NCI-H526 treated with DMSO at 0.1 percent for 48 hours (cell line): Measurements from ENCODE around the gene CLIC6.
"Not testable (repeated sequence)": the region's sequence is repeated elsewhere in the genome, so short reads cannot be mapped to it uniquely, and the experiment has no call there.

Experiments
- DNase-seq: peaks from one replicate; lab custom pipeline; 2025; lab: John Stamatoyannopoulos, UW

CLIC6 gene

GRCh38 chr21:34653522-34653921 is 15.3 kb upstream of the CLIC6 start:
- no peak for DNase-seq

GRCh38 chr21:34661848-34662247 is 6.9 kb upstream of the CLIC6 start:
- no peak for DNase-seq

DNA sequence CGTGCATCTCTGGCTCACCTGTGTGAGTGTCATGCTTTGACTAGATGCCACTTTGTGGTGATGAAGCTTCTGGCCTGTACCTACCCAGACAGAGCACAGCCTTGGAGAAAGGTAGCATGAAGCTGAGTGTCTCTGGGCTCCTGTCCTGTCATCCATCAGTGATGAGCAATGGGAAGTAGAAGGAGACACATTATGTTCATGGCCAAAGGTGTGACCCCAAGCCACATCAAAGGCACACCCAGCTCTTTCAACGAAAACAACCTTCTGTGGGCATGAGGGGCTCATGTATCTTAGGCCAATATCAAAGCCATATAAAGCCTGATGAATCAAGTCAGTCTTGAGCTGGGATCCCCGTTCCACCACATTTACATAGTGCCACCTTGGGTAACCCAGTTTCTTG is 1.0 kb upstream of the CLIC6 start:
- DNase-seq = no peak

DNA sequence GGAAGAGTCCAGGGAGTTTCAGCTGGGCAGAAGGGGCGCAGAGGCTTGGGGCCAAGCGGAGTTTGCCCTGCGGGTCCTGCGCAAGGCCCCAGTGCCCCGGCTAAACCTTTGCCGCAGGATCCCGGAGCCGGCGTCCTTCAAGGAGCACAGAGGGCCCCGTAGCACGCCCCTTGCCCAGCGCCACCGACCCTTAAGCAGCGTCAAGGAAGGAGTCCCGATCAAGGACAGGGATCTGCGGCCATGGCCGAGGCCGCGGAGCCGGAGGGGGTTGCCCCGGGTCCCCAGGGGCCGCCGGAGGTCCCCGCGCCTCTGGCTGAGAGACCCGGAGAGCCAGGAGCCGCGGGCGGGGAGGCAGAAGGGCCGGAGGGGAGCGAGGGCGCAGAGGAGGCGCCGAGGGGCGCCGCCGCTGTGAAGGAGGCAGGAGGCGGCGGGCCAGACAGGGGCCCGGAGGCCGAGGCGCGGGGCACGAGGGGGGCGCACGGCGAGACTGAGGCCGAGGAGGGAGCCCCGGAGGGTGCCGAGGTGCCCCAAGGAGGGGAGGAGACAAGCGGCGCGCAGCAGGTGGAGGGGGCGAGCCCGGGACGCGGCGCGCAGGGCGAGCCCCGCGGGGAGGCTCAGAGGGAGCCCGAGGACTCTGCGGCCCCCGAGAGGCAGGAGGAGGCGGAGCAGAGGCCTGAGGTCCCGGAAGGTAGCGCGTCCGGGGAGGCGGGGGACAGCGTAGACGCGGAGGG is 520 bp downstream of the CLIC6 start:
- no peak for DNase-seq

DNA sequence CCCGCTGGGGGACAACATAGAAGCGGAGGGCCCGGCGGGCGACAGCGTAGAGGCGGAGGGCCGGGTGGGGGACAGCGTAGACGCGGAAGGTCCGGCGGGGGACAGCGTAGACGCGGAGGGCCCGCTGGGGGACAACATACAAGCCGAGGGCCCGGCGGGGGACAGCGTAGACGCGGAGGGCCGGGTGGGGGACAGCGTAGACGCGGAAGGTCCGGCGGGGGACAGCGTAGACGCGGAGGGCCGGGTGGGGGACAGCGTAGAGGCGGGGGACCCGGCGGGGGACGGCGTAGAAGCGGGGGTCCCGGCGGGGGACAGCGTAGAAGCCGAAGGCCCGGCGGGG is 1.1 kb downstream of the CLIC6 start:
- DNase-seq = not testable (repeated sequence)

DNA sequence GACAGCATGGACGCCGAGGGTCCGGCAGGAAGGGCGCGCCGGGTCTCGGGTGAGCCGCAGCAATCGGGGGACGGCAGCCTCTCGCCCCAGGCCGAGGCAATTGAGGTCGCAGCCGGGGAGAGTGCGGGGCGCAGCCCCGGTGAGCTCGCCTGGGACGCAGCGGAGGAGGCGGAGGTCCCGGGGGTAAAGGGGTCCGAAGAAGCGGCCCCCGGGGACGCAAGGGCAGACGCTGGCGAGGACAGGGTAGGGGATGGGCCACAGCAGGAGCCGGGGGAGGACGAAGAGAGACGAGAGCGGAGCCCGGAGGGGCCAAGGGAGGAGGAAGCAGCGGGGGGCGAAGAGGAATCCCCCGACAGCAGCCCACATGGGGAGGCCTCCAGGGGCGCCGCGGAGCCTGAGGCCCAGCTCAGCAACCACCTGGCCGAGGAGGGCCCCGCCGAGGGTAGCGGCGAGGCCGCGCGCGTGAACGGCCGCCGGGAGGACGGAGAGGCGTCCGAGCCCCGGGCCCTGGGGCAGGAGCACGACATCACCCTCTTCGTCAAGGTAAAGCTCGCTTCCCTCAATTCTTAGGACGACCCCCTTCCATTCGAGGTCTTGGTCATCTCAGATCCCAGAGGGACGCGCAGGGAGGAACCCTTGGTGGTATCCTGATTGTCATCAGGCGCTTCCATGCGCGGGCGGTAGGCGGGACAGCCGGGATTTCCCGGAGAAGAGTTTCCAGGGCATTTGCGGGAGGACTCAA is 1.6 kb downstream of the CLIC6 start:
- DNase-seq = no peak

- no peak for DNase-seq
Observed at GRCh38 chr21:34670962-34671348, 2.2 kb downstream of the CLIC6 start.

DNA sequence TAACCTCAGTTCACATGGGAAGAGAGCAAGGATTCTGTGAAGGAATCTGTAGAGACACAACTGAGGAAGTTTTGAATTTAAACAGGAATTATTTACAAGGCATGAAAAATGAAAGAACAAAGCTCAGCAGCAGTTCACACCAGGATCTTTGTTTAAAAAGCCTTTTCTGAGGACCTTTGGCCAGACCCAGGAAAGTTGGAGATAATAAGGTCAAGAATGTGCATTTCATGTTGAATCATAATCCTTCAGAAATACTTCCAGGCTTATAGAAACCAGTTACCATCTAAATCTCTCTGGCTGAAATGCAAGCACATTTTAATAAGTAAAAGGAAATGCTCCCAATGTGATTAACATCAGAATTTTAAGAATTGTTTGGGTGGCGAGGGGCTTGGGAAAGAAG is 2.7 kb downstream of the CLIC6 start:
- DNase-seq = no peak

DNA sequence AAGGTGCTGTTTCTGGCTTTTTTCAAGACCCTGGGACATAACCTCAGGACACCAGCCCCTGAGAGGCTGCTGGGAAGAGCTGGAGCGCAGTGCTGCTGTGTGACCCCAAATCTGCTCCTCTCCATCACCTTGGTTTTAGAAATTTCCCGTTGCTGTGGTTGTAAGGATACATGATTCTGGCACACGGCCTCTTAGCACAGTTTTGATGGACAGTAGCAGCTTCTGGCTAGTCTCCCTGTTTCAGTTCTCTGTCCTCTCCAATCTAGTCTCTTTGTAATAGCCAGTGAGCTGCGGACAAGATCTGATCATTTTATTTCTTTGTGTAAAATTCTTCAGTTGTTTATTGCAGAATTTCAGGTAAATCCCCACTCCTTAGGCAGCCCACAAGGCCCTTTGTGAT is 3.1 kb downstream of the CLIC6 start:
- no peak for DNase-seq

DNA sequence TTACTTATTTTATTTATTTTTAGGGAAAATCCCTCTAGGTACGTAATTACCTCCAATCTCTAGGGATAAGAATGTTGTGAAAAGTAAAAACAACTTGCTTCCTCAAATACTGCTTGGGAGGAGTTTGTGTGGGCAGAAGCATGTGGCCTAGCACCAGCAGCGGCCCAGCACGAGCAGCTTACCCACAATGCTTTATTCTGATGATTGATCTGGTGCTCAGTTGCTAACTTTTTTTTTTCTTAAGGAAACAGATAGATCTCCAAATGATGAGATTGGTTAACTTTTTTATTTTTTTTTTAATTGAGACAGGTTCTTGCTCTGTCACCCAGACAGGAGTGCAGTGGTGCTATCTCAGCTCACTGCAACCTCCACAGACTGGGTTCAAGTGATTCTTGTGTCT is 4.2 kb downstream of the CLIC6 start:
- DNase-seq = no peak

DNA sequence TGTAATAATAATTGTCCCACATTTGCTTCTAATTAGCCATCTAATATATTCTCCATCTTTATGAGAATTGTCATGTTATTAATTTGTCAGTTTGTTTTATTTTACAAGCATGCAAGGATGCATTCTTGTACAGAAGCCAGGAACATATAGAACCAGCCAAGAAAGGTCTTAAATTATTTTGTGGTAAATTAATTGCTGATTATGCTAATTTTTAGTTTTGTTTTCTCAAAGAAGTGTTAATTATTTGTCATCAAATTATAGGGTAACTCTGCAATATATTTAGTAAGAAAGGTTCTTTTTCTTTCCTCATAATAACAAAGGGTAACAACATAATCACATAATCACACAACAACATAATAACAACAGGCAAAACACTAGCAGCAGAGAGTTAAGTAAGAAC is 5.7 kb downstream of the CLIC6 start:
- no peak for DNase-seq

- no peak for DNase-seq
Observed at GRCh38 chr21:34675871-34676270, 7.1 kb downstream of the CLIC6 start.

DNA sequence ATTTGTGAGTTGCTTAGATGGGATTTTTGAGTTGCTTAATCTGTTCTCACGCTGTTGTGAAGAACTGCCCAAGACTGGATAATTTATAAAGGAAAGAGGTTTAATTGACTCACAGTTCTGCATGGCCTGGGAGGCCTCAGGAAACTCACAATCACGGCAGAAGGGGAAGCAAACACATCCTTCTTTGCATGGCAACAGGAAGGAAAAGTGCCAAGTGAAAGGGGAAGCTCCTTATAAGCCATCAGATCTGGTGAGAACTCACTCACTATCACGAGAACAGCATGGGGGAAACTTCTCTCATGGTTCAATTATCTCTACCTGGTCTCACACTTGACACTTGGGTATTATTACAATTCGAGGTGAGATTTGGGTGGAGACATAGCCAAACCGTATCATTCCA is 10.3 kb downstream of the CLIC6 start:
- DNase-seq = no peak

DNA sequence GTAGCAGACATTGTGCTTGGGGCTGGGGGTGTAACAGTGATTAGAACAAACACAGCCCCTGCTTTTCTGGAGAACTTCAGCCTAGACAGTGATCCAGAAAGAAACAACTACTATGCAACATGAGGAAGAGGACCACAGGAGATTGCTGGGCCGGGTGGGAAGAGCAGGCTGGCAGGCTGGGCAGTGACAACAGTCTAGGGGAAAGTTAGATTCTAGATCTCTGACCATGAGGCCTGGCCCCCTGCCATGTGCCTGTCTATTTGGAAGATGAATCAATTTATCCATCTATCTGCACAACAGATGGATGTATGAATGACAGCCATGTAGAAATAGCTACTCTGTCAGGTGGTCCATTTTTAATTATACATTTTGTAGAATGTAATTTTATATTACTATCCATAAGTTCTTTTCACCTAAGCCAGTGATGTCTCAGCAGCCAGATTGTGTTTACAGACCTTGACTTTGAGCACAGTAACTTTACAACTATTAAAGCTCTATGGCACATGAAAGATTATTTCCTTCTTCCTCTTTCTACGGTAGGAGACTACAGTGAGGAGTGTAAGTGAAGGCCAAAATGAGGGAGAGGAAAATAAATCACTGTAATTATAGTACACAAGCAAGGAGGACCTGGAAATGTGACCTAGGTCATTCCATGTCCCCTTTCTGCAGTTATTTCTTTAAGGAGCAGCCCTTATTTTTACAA is 15.5 kb downstream of the CLIC6 start:
- DNase-seq = no peak

GRCh38 chr21:34687065-34687464 is 18.3 kb downstream of the CLIC6 start:
- no peak for DNase-seq

- DNase-seq = no peak
Observed at GRCh38 chr21:34687745-34688144, 19.0 kb downstream of the CLIC6 start.

DNA sequence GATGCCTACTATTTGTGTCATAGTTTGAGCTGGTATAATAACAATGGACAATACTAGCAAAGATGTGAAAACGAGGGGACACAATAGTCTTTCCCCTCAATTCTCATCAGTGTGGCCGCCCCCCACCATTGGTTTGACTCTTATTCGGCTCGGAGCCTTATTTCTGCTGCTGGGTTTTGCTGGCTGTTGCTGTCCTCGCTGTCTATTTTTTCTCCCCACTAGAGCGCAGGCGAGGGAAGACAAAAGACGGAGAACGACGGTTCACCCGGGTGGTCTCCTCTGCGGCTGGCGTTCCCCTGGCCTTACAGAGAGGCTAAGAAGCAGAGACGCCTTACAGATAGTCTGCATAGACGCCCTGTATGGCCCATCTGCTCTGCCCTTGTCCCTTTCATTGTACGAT is 19.4 kb downstream of the CLIC6 start:
- DNase-seq = no peak

- DNase-seq = no peak
Observed at GRCh38 chr21:34688715-34689114, 19.9 kb downstream of the CLIC6 start.

DNA sequence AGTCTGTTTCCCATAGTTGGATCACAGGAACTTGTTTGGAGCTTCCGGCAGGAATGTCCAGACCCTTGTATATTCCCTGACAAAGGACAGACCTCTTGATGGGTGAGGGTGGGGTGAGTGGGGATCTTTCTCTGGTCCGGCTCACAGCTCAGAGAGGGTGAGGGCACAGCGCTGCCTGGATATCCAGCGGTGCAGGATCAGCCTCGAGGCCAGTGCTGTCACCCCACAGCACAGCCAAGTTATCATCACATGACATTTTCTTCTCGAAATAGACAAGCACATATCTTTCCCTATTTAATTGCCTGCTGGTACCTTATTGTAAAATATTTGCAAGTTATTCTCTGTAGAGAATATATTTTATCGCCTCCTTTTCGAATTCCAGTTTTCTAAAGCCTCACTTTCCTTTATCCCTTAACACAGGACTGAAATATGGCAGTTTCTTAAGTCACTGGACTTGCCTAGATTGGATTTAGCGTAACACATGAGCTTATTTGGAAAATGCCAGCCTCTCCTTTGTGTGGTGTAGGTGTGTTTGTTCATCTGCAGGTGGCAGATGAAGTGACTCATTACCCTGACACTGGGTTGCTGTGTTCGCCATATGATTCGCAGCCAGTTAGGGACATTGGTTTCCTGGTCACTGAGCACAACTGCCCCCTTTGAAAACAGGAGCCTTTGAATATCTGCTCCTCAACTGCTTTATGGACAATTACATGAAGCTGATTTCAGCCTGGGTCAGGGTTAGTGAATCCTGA is 21.4 kb downstream of the CLIC6 start:
- no peak for DNase-seq

GRCh38 chr21:34690793-34691175 is 22.0 kb downstream of the CLIC6 start:
- no peak for DNase-seq

DNA sequence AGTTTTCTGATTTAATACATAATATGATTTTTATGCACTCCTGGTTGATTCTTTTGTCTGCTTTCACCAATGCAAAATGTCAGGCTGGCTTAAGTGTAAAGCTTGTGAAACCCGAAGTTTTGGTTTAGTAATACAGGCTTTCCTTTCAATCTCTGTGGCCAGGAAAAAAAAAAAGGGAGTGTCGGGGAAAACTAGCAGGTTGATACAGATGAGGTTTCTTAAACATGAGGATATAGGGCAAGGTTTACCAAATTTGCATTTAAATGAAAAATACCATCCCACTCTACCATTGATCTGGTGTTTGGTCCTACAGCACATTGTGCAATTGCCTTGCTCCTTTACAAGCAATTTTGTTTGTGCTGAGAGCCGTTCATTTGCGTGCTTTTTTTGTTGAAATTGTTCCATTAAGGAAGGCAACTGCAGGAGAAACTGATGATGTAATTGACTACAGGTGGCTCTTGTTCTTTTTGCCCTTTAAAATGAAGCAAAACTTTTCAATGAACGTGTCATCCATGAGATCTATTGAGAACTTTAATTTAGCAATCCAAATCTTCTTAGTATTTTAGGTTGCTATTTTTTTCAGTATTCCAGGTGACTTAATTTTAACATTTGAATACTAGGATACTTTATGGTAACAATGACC is 22.7 kb downstream of the CLIC6 start:
- DNase-seq = no peak

GRCh38 chr21:34692458-34693020 is 23.7 kb downstream of the CLIC6 start:
- DNase-seq = no peak
